HG02763 (cell line): ENCODE data around the gene POGZ.
A peak's percentile ranks its signal among the peaks of the same experiment; 100 is the strongest.

Experiments used
- ATAC-seq: cut with Tn5 transposase; IDR thresholded peaks from one replicate; pipeline ENCODE4 v1.9.1; 2021; ENCODE audit warnings: mild to moderate bottlenecking, moderate library complexity; ENCODE audit not compliant: unreplicated experiment

POGZ gene

GRCh38 chr1:151459331-151460046 is at the start of gene POGZ:
POGZ (minus strand) TSS chr1:151459494; CDS start chr1:151442204, 17,290 bp downstream.
- peak; percentile 56 for ATAC-seq

- no peak for ATAC-seq
Measured at GRCh38 chr1:151508833-151509232, 49.5 kb upstream of the POGZ start.

- no peak for ATAC-seq
Measured at GRCh38 chr1:151504759-151505158, 45.5 kb upstream of the POGZ start.

GRCh38 chr1:151504252-151504651 is 45.0 kb upstream of the POGZ start:
- ATAC-seq = no peak

GRCh38 chr1:151502859-151503780 is 43.8 kb upstream of the POGZ start:
- ATAC-seq = no peak

- ATAC-seq = no peak
Measured at GRCh38 chr1:151502035-151502700, 42.9 kb upstream of the POGZ start.

- no peak for ATAC-seq
Measured at GRCh38 chr1:151501474-151501873, 42.2 kb upstream of the POGZ start.

GRCh38 chr1:151499930-151500329 is 40.6 kb upstream of the POGZ start:
- ATAC-seq = no peak

GRCh38 chr1:151499365-151499764 is 40.1 kb upstream of the POGZ start:
- no peak for ATAC-seq

- ATAC-seq = no peak
Measured at GRCh38 chr1:151495316-151495715, 36.0 kb upstream of the POGZ start.

GRCh38 chr1:151494741-151495281 is 35.5 kb upstream of the POGZ start:
- no peak for ATAC-seq

GRCh38 chr1:151493042-151493441 is 33.7 kb upstream of the POGZ start:
- ATAC-seq = no peak

GRCh38 chr1:151492120-151492519 is 32.8 kb upstream of the POGZ start:
- ATAC-seq = no peak

- ATAC-seq = no peak
Measured at GRCh38 chr1:151491641-151492040, 32.3 kb upstream of the POGZ start.

- no peak for ATAC-seq
Measured at GRCh38 chr1:151486557-151486956, 27.3 kb upstream of the POGZ start.

- no peak for ATAC-seq
Measured at GRCh38 chr1:151485685-151486255, 26.5 kb upstream of the POGZ start.

- no peak for ATAC-seq
Measured at GRCh38 chr1:151482017-151482416, 22.7 kb upstream of the POGZ start.

GRCh38 chr1:151479462-151479861 is 20.2 kb upstream of the POGZ start:
- ATAC-seq = no peak

GRCh38 chr1:151478923-151479322 is 19.6 kb upstream of the POGZ start:
- no peak for ATAC-seq

- ATAC-seq = no peak
Measured at GRCh38 chr1:151478140-151478812, 19.0 kb upstream of the POGZ start.
